WTC11 (cell line): ENCODE measurements around the gene GALNT18. TPM values are rescaled to one million over a fixed set of nuclear protein-coding genes. Genes with fewer than 3 reads are reported as not detected.

Experiments
- ATAC-seq: fragments of 200-7000 bp; cut with Tn5 transposase; 2 replicates; pipeline ENCODE4 v1.10.0; 2021; ENCODE audit warnings: mild to moderate bottlenecking, moderate library complexity
- CTCF ChIA-PET: fragments of 300-600 bp; sonication (Branson Sonifier 250); formaldehyde crosslinking; loops from one replicate; lab custom pipeline; 2021; ENCODE audit warnings: antibody characterized with exemption; lab: Charles Lee
- POLR2A ChIA-PET: fragments of 350-600 bp; sonication (Branson Sonifier 250); formaldehyde crosslinking; loops from one replicate; lab custom pipeline; 2021; ENCODE audit warnings: antibody characterized with exemption; lab: Charles Lee
- DNase-seq: peaks from one replicate; pipeline ENCODE4 v3.0.0; 2021; ENCODE audit warnings: low spot score
- H3K27ac Mint-ChIP-seq: 2 replicates; pipeline ENCODE4 v1.8.0; 2021; ENCODE audit warnings: mixed read lengths
- H3K27me3 Mint-ChIP-seq: 2 replicates; pipeline ENCODE4 v1.8.0; 2021; ENCODE audit warnings: low read depth, mild to moderate bottlenecking, moderate library complexity, mixed read lengths
- H3K36me3 Mint-ChIP-seq: 2 replicates; pipeline ENCODE4 v1.8.0; 2021; ENCODE audit warnings: mixed read lengths
- H3K4me1 Mint-ChIP-seq: 2 replicates; pipeline ENCODE4 v1.8.0; 2022; ENCODE audit warnings: mixed read lengths
- H3K4me3 Mint-ChIP-seq: 2 replicates; pipeline ENCODE4 v1.8.0; 2021; ENCODE audit warnings: mild to moderate bottlenecking, moderate library complexity, mixed read lengths
- H3K9me3 Mint-ChIP-seq: 2 replicates; pipeline ENCODE4 v1.8.0; 2021; ENCODE audit warnings: mixed read lengths
- AFF4 ChIP-seq: sonication (generic); formaldehyde crosslinking; IDR thresholded peaks from 2 replicates; pipeline ENCODE4 v1.8.1; 2023; ENCODE audit warnings: mild to moderate bottlenecking, missing genetic modification reagents, borderline replicate concordance
- AR ChIP-seq: fragments of 250-450 bp; sonication (Bioruptor Pico); IDR thresholded peaks from 2 replicates; pipeline ENCODE4 v1.9.0; 2021; ENCODE audit warnings: mild to moderate bottlenecking
- ATF3 ChIP-seq: sonication (generic); formaldehyde crosslinking; conservative IDR thresholded peaks from 2 replicates; pipeline ENCODE4 v1.8.1; 2022; ENCODE audit warnings: mild to moderate bottlenecking, missing genetic modification reagents
- CTCF ChIP-seq: fragments of 200-600 bp; IDR thresholded peaks from 2 replicates; pipeline ENCODE4 v1.8.0; 2022; ENCODE audit warnings: antibody characterized with exemption
- E2F5 ChIP-seq: sonication (generic); formaldehyde crosslinking; IDR thresholded peaks from 2 replicates; pipeline ENCODE4 v1.8.1; 2022; ENCODE audit warnings: mild to moderate bottlenecking, moderate library complexity, missing genetic modification reagents
- ETV6 ChIP-seq: sonication (generic); formaldehyde crosslinking; IDR thresholded peaks from 2 replicates; pipeline ENCODE4 v1.8.1; 2022; ENCODE audit warnings: mild to moderate bottlenecking, missing genetic modification reagents
- FOXK1 ChIP-seq: sonication (generic); formaldehyde crosslinking; IDR thresholded peaks from 2 replicates; pipeline ENCODE4 v1.8.0; 2022; ENCODE audit warnings: mild to moderate bottlenecking, moderate library complexity, missing genetic modification reagents
- FOXP1 ChIP-seq: sonication (generic); formaldehyde crosslinking; IDR thresholded peaks from 2 replicates; pipeline ENCODE4 v1.8.0; 2022; ENCODE audit warnings: missing genetic modification reagents, mild to moderate bottlenecking, moderate library complexity, borderline replicate concordance
- JUN ChIP-seq: sonication (generic); formaldehyde crosslinking; IDR thresholded peaks from 2 replicates; pipeline ENCODE4 v1.8.0; 2023; ENCODE audit warnings: mild to moderate bottlenecking, missing genetic modification reagents
- NFE2L1 ChIP-seq: sonication (generic); formaldehyde crosslinking; IDR thresholded peaks from 2 replicates; pipeline ENCODE4 v1.8.1; 2023; ENCODE audit warnings: missing genetic modification reagents
- PREB ChIP-seq: sonication (generic); formaldehyde crosslinking; IDR thresholded peaks from 2 replicates; pipeline ENCODE4 v1.8.1; 2022; ENCODE audit warnings: mild to moderate bottlenecking, missing genetic modification reagents, moderate library complexity, borderline replicate concordance
- PRRX2 ChIP-seq: fragments of 250-450 bp; sonication (Bioruptor Pico); IDR thresholded peaks from 2 replicates; pipeline ENCODE4 v1.8.0; 2021; ENCODE audit warnings: mild to moderate bottlenecking
- TEAD1 ChIP-seq: sonication (generic); formaldehyde crosslinking; IDR thresholded peaks from 2 replicates; pipeline ENCODE4 v1.8.0; 2022; ENCODE audit warnings: mild to moderate bottlenecking, missing genetic modification reagents
- ZMAT4 ChIP-seq: fragments of 250-450 bp; sonication (Bioruptor Pico); IDR thresholded peaks from 2 replicates; pipeline ENCODE4 v1.9.0; 2021; ENCODE audit warnings: mild to moderate bottlenecking
- ZNF219 ChIP-seq: sonication (generic); formaldehyde crosslinking; IDR thresholded peaks from 2 replicates; pipeline ENCODE4 v1.8.0; 2023; ENCODE audit warnings: missing genetic modification reagents, mild to moderate bottlenecking, borderline replicate concordance
- ZNF232 ChIP-seq: sonication (generic); formaldehyde crosslinking; IDR thresholded peaks from 2 replicates; pipeline ENCODE4 v1.8.0; 2022; ENCODE audit warnings: mild to moderate bottlenecking, missing genetic modification reagents
- ZNF425 ChIP-seq: fragments of 250-450 bp; sonication (Bioruptor Pico); conservative IDR thresholded peaks from 2 replicates; pipeline ENCODE4 v1.9.0; 2021; ENCODE audit warnings: mild to moderate bottlenecking
- ZSCAN18 ChIP-seq: fragments of 250-450 bp; sonication (Bioruptor Pico); IDR thresholded peaks from 2 replicates; pipeline ENCODE4 v2.1.2; 2022; ENCODE audit warnings: mild to moderate bottlenecking, moderate library complexity
- total RNA-seq: library from RNA; stranded (reverse); gene quantifications from 3 replicates; pipeline ENCODE4 v1.2.3, GENCODE V29; 2021

The GALNT18 gene
- total RNA-seq, 1 experiment from 2014 or later = 5.0 TPM

GRCh38 chr11:11322101-11322500 is 299.7 kb downstream of the GALNT18 start:
- Mint-ChIP-seq H3K36me3 (peaks cover 4% of the 10 kb centered on the region; the same call in 1 of the 2 replicates), H3K9me3 (peaks cover 17% of the 10 kb centered on the region), H3K27me3 (no peaks in the 10 kb centered on the region), H3K4me3 (no peak overlapping the region), H3K27ac (no peak overlapping the region), H3K4me1 (no peaks in the 10 kb centered on the region)
- ATAC-seq (no peak), DNase-seq (no peak)
- TF ChIP-seq PREB (CRISPR knock-in tag) (no peak), NFE2L1 (CRISPR knock-in tag) (no peak), JUN (CRISPR knock-in tag) (no peak), ZNF219 (CRISPR knock-in tag) (no peak), PRRX2 (CRISPR knock-in tag) (no peak), ZSCAN18 (CRISPR knock-in tag) (no peak), E2F5 (CRISPR knock-in tag) (no peak), ZMAT4 (CRISPR knock-in tag) (no peak), FOXK1 (no peak), ATF3 (CRISPR knock-in tag) (no peak)
- POLR2A ChIA-PET = no interaction called here
- CTCF ChIA-PET = no interaction called here

- H3K9me3 Mint-ChIP-seq = peaks cover 17% of the 10 kb centered on the region
- no peaks in the 10 kb centered on the region for H3K4me1 Mint-ChIP-seq
- DNase-seq (no peak), ATAC-seq (no peak)
- H3K27me3 Mint-ChIP-seq = no peaks in the 10 kb centered on the region
- H3K36me3 Mint-ChIP-seq = peaks cover 4% of the 10 kb centered on the region; the same call in 1 of the 2 replicates
- ChIA-PET CTCF (no interaction called here), POLR2A (no interaction called here)
- no peak overlapping the region for H3K27ac Mint-ChIP-seq
- H3K4me3 Mint-ChIP-seq = no peak overlapping the region
- TF ChIP-seq AR (CRISPR knock-in tag) = no peak
- TF ChIP-seq ETV6 (CRISPR knock-in tag) = no peak
- TF ChIP-seq CTCF = no peak
- TF ChIP-seq ZNF232 (CRISPR knock-in tag) = no peak
- no peak for TF ChIP-seq FOXP1 (CRISPR knock-in tag)
- no peak for TF ChIP-seq TEAD1
- no peak for TF ChIP-seq ZNF425 (CRISPR knock-in tag)
- no peak for TF ChIP-seq AFF4 (CRISPR knock-in tag)
These were observed 301.0 kb downstream of the GALNT18 start for GRCh38 chr11:11320825-11321224.
